K562 (cell line): ENCODE measurements around the gene F2RL2. TPM values are rescaled to one million over a fixed set of nuclear protein-coding genes. Genes with fewer than 3 reads are reported as not detected.

ENCODE experiments used
- ATAC-seq: fragments of 200-7000 bp; cut with Tn5 transposase; 3 replicates; pipeline ENCODE4 v1.9.1; 2020; ENCODE audit warnings: moderate library complexity
- BruUV-seq: library from RNA; stranded (reverse); fragments of 400-500 nt; replicated peaks from 2 replicates; lab custom pipeline; 2021; lab: Mats Ljungman, UMichigan
- CTCF ChIA-PET: fragments of 300-600 bp; formaldehyde crosslinking; extraction: SDS; loops from one replicate; lab custom pipeline; 2021; ENCODE audit warnings: low intra/inter-chr PET ratio; lab: Yijun Ruan, JAX
- POLR2A ChIA-PET: fragments of 300-600, 350-650 bp; sonication (Branson Sonifier 250); formaldehyde crosslinking; extraction: SDS; loops from one replicate; lab custom pipeline; 2021; ENCODE audit warnings: antibody characterized with exemption, inconsistent platforms; lab: Yijun Ruan, JAX
- DNase-seq, 4 experiments: peaks; one replicate each; pipeline versions ENCODE4 v3.0.0 to v3.0.0-alpha.2; 2011 to 2018; ENCODE audit warnings: low spot score in 3 of 4, mixed read lengths in 3 of 4; ENCODE audit errors: extremely low read depth in 1 of 4
- FAIRE-seq: peaks from 2 replicates; lab custom pipeline; 2011; peaks lifted over from hg19 to GRCh38; lab: Jason Lieb, UNC
- H2AFZ ChIP-seq: 2 replicates; pipeline ENCODE4 v1.6.0; 2011; ENCODE audit warnings: low read depth, low read length, control low read depth, inconsistent platforms
- H3K27ac ChIP-seq: fragments of 200-600 bp; 3 replicates; pipeline ENCODE4 v1.8.0; 2011; ENCODE audit warnings: low read depth, mild to moderate bottlenecking, control low read depth, inconsistent platforms, low read length, moderate library complexity, mixed read lengths; ENCODE audit errors: extremely low read depth
- H3K27me3 ChIP-seq, 2 experiments: fragments of 300-600 bp in 1 of 2; 2 replicates in 1 of 2; 3 replicates in 1 of 2; pipeline versions ENCODE4 v1.6.0 to v1.8.0; 2011; ENCODE audit warnings: inconsistent platforms in 2 of 2, low read length in 2 of 2, mild to moderate bottlenecking in 1 of 2, mixed read lengths in 1 of 2, moderate library complexity in 1 of 2; ENCODE audit not compliant: control insufficient read depth in 2 of 2, insufficient read depth in 2 of 2
- H3K36me3 ChIP-seq: fragments of 300-600 bp; 3 replicates; pipeline ENCODE4 v1.8.0; 2011; ENCODE audit warnings: mild to moderate bottlenecking, low read length, inconsistent platforms; ENCODE audit not compliant: control insufficient read depth, insufficient read depth
- H3K4me1 ChIP-seq, 2 experiments: fragments of 200-600 bp in 1 of 2; replicated peaks in 1 of 2; 2 replicates in 1 of 2; 3 replicates in 1 of 2; pipeline versions ENCODE4 v1.5.1 to v1.8.0; 2011; ENCODE audit warnings: inconsistent platforms in 2 of 2, low read length in 2 of 2, mild to moderate bottlenecking in 1 of 2, mixed read lengths in 1 of 2, moderate library complexity in 1 of 2; ENCODE audit not compliant: control insufficient read depth in 2 of 2, insufficient read depth in 2 of 2
- H3K4me2 ChIP-seq: 2 replicates; pipeline ENCODE4 v1.6.1; 2011; ENCODE audit warnings: low read length, control low read depth, inconsistent platforms, mixed read lengths; ENCODE audit not compliant: insufficient read depth
- H3K4me3 ChIP-seq: fragments of 200-600 bp; sonication (generic), shearing (Covaris generic); 2 replicates; pipeline ENCODE4 v1.5.1; 2016; ENCODE audit warnings: control low read depth, inconsistent platforms
- H3K79me2 ChIP-seq: fragments of 200-600 bp; 3 replicates; pipeline ENCODE4 v1.8.0; 2011; ENCODE audit warnings: low read length, inconsistent platforms; ENCODE audit not compliant: control insufficient read depth, insufficient read depth
- H3K9ac ChIP-seq, 2 experiments: 2 replicates each; pipeline versions ENCODE4 v1.6.0 to v1.6.1; 2011; ENCODE audit warnings: low read depth in 2 of 2, low read length in 2 of 2, control low read depth in 1 of 2, inconsistent platforms in 1 of 2, mild to moderate bottlenecking in 1 of 2, mixed read lengths in 1 of 2; ENCODE audit not compliant: insufficient read depth in 1 of 2
- H3K9me1 ChIP-seq: one replicate; pipeline ENCODE4 v1.6.0; 2011; ENCODE audit warnings: inconsistent platforms, mild to moderate bottlenecking, low read length, moderate library complexity; ENCODE audit not compliant: control insufficient read depth, insufficient read depth
- H3K9me3 ChIP-seq: replicated peaks from 2 replicates; pipeline ENCODE4 v1.5.1; 2011; ENCODE audit warnings: low read depth, low read length, inconsistent platforms; ENCODE audit not compliant: control insufficient read depth, insufficient read depth
- H4K20me1 ChIP-seq: replicated peaks from 2 replicates; pipeline ENCODE4 v1.6.1; 2011; ENCODE audit warnings: low read length, inconsistent platforms, mixed read lengths; ENCODE audit not compliant: control insufficient read depth, insufficient read depth
- ATF7 ChIP-seq: fragments of 450-650 bp; IDR thresholded peaks from 2 replicates; pipeline ENCODE4 v1.7.1; 2014; ENCODE audit warnings: mild to moderate bottlenecking, moderate library complexity
- C11orf30 ChIP-seq: fragments of 450-650 bp; IDR thresholded peaks from 2 replicates; pipeline ENCODE4 v1.6.1; 2016; ENCODE audit warnings: low read depth, mild to moderate bottlenecking
- CBX8 ChIP-seq: fragments of 200-600 bp; sonication (generic); IDR thresholded peaks from 2 replicates; pipeline ENCODE4 v1.6.1; 2012; ENCODE audit warnings: borderline replicate concordance, mixed run types, low read depth, mild to moderate bottlenecking, moderate library complexity, mixed read lengths, low read length, control low read depth, inconsistent platforms; ENCODE audit not compliant: poor library complexity, severe bottlenecking; ENCODE audit errors: extremely low read depth
- EZH2 ChIP-seq: IDR thresholded peaks from 2 replicates; pipeline ENCODE4 v1.6.1; 2012; ENCODE audit warnings: low read depth, mild to moderate bottlenecking, inconsistent platforms, low read length, borderline replicate concordance
- HDAC3 ChIP-seq: fragments of 450-650 bp; IDR thresholded peaks from 2 replicates; pipeline ENCODE4 v1.6.1; 2018; ENCODE audit warnings: borderline replicate concordance, mild to moderate bottlenecking, moderate library complexity; ENCODE audit not compliant: partially characterized antibody
- NR2C2 ChIP-seq, 2 experiments: fragments of 200-800 bp in 1 of 2; sonication (Bioruptor generic) in 1 of 2; sonication (generic) in 1 of 2; formaldehyde crosslinking in 1 of 2; IDR thresholded peaks; 2 replicates each; pipeline versions ENCODE4 v1.6.1 to v1.8.0; 2016 to 2022; ENCODE audit warnings: mild to moderate bottlenecking in 1 of 2, missing compliant biosample characterization in 1 of 2, missing genetic modification characterization in 1 of 2, missing genetic modification reagents in 1 of 2
- POLR2G ChIP-seq: fragments of 200-400 bp; formaldehyde crosslinking; IDR thresholded peaks from 2 replicates; pipeline ENCODE4 v1.6.1; 2017; ENCODE audit warnings: low read depth, mild to moderate bottlenecking, antibody characterized with exemption, low read length, moderate library complexity
- PTBP1 ChIP-seq: fragments of 200-400 bp; formaldehyde crosslinking; IDR thresholded peaks from 2 replicates; pipeline ENCODE4 v1.6.1; 2017; ENCODE audit warnings: low read depth, low read length
- RBM17 ChIP-seq: fragments of 200-400 bp; formaldehyde crosslinking; IDR thresholded peaks from 2 replicates; pipeline ENCODE4 v1.6.1; 2017; ENCODE audit warnings: low read depth, mild to moderate bottlenecking, low read length, borderline replicate concordance
- RNF2 ChIP-seq: sonication (generic); IDR thresholded peaks from 2 replicates; pipeline ENCODE4 v1.6.1; 2016
- ZBTB17 ChIP-seq: fragments of 450-650 bp; formaldehyde crosslinking; IDR thresholded peaks from 2 replicates; pipeline ENCODE4 v1.4.0; 2020; ENCODE audit warnings: mild to moderate bottlenecking
- ZBTB8A ChIP-seq: fragments of 450-650 bp; IDR thresholded peaks from 2 replicates; pipeline ENCODE4 v1.6.1; 2018; ENCODE audit warnings: mild to moderate bottlenecking, moderate library complexity; ENCODE audit not compliant: partially characterized antibody
- ZNF124 ChIP-seq: sonication (generic); formaldehyde crosslinking; IDR thresholded peaks from 2 replicates; pipeline ENCODE4 v1.8.1; 2022; ENCODE audit warnings: missing genetic modification reagents
- WGBS: fragments of 100-300 bp; shearing (Covaris generic); methylation state at CpG from one replicate; pipeline ENCODE4 v1.1.6; 2016; ENCODE audit warnings: low coverage, mixed read lengths; ENCODE audit not compliant: insufficient coverage; ENCODE audit errors: missing lambda C conversion rate; 5-methylcytosine and 5-hydroxymethylcytosine counted together
- in situ Hi-C: fragments of 300-500 bp; cut with MboI; formaldehyde crosslinking; loops from 4 replicates; pipeline ENCODE4 v1.15.0; 2018; ENCODE audit warnings: inconsistent platforms, mixed read lengths
- intact Hi-C: fragments of 100-400 bp; cut with micrococcal nuclease; formaldehyde crosslinking; loops from 2 replicates; pipeline ENCODE4 v1.14.2; 2022
- polyA plus RNA-seq, 8 experiments: library from polyadenylated mRNA; depleted of rRNA in 4 of 8; stranded (reverse) in 5 of 8; unstranded in 3 of 8; fragments of >200 nt; fragmentation: Nextera tagmentation in 2 of 8; fragmentation: Illumina TruSeq in 1 of 8; extraction: Ambion mirVana in 2 of 8; extraction: Trizol in 1 of 8; gene quantifications; 2 replicates each; pipeline versions ENCODE4 v1.2.1 to v1.2.3, GENCODE V29; 2011 to 2014; ENCODE audit warnings: inconsistent platforms in 1 of 8, missing spikeins in 1 of 8
- total RNA-seq, 7 experiments: library from RNA; depleted of rRNA in 6 of 7; stranded (reverse); fragments of >200 nt in 6 of 7; fragmentation: Illumina TruSeq in 2 of 7; extraction: Trizol in 2 of 7; gene quantifications; 2 replicates each; pipeline versions ENCODE4 v1.2.1 to v1.2.3, GENCODE V29; 2011 to 2021; ENCODE audit warnings: low replicate concordance in 1 of 7
- TF ChIP-seq, protein P1 (sequence below): IDR thresholded peaks from 3 replicates; pipeline ENCODE4 v1.6.1; 2011; ENCODE audit warnings: borderline replicate concordance, mild to moderate bottlenecking, moderate library complexity; ENCODE audit not compliant: insufficient read length; ENCODE audit errors: extremely low read depth
- TF ChIP-seq, protein P2 (sequence below), 2 experiments: IDR thresholded peaks in 1 of 2; conservative IDR thresholded peaks in 1 of 2; 2 replicates each; pipeline ENCODE4 v1.6.1; 2016; ENCODE audit warnings: low read depth in 2 of 2, mild to moderate bottlenecking in 1 of 2, missing compliant biosample characterization in 1 of 2, missing genetic modification characterization in 1 of 2, moderate library complexity in 1 of 2
- TF ChIP-seq, protein P3 (sequence below): sonication (generic); IDR thresholded peaks from 2 replicates; pipeline ENCODE4 v1.6.1; 2016

F2RL2 gene
- total and polyA plus RNA-seq, 9 of the 15 experiments (the other 6 are each of a cell fraction or from before 2014, with no cell fraction given): 0.03 to 0.12 (median 0.06) TPM; not detected in 3

DNA sequence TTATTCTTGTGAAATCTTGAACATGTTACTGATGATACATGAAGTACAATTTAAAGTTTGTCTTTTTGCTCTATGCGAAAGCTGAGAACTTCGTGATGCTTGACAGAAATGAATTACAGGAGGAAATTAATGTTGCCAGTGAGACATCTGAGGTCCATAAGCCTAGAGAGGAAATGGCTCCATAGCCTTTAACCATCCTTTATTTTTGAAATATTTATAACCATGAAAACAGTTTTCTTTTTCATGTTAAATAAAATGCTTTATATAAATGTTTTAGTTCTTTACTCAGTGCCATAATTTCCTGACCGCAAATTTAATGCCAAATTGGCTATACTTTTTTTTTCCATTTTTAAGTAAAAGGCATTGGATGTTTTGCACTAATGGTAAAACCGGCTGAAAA, 29.1 kb downstream of the F2RL2 start:
- Histone ChIP-seq H3K79me2 (no peaks in the 10 kb centered on the region), H3K9ac (no peak overlapping the region), H3K9me3 (no peaks in the 10 kb centered on the region), H3K4me2 (no peak overlapping the region), H3K9me1 (no peaks in the 10 kb centered on the region), H3K27ac (no peak overlapping the region), H4K20me1 (no peaks in the 10 kb centered on the region), H3K4me3 (no peak overlapping the region), H3K36me3 (no peaks in the 10 kb centered on the region), H3K4me1 (no peaks in the 10 kb centered on the region), H2AFZ (no peak overlapping the region), H3K27me3 (no peaks in the 10 kb centered on the region)
- FAIRE-seq (no peak), DNase-seq (no peak), ATAC-seq (no peak)
- no peak for TF ChIP-seq ZBTB17
- TF ChIP-seq, protein P1, sequence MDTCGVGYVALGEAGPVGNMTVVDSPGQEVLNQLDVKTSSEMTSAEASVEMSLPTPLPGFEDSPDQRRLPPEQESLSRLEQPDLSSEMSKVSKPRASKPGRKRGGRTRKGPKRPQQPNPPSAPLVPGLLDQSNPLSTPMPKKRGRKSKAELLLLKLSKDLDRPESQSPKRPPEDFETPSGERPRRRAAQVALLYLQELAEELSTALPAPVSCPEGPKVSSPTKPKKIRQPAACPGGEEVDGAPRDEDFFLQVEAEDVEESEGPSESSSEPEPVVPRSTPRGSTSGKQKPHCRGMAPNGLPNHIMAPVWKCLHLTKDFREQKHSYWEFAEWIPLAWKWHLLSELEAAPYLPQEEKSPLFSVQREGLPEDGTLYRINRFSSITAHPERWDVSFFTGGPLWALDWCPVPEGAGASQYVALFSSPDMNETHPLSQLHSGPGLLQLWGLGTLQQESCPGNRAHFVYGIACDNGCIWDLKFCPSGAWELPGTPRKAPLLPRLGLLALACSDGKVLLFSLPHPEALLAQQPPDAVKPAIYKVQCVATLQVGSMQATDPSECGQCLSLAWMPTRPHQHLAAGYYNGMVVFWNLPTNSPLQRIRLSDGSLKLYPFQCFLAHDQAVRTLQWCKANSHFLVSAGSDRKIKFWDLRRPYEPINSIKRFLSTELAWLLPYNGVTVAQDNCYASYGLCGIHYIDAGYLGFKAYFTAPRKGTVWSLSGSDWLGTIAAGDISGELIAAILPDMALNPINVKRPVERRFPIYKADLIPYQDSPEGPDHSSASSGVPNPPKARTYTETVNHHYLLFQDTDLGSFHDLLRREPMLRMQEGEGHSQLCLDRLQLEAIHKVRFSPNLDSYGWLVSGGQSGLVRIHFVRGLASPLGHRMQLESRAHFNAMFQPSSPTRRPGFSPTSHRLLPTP: no peak
- TF ChIP-seq NR2C2 (CRISPR knock-in tag; IDR thresholded peaks at IDR 0.05): no peak
- no peak for TF ChIP-seq NR2C2 (tag; IDR thresholded peaks at IDR 0.05)
- TF ChIP-seq RBM17: no peak
- no peak for TF ChIP-seq RNF2
- no peak for TF ChIP-seq ZNF124 (CRISPR knock-in tag)
- TF ChIP-seq ZBTB8A: no peak
- no peak for TF ChIP-seq ATF7
- no peak for TF ChIP-seq POLR2G
- no peak for TF ChIP-seq PTBP1
- TF ChIP-seq, protein P2, sequence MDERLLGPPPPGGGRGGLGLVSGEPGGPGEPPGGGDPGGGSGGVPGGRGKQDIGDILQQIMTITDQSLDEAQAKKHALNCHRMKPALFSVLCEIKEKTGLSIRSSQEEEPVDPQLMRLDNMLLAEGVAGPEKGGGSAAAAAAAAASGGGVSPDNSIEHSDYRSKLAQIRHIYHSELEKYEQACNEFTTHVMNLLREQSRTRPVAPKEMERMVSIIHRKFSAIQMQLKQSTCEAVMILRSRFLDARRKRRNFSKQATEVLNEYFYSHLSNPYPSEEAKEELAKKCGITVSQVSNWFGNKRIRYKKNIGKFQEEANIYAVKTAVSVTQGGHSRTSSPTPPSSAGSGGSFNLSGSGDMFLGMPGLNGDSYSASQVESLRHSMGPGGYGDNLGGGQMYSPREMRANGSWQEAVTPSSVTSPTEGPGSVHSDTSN (CRISPR knock-in tag; IDR thresholded peaks at IDR 0.05; ENCODE audit: low read depth): no peak
- TF ChIP-seq, protein P2 (tag; conservative IDR thresholded peaks at IDR 0.05; ENCODE audit: low read depth): no peak
- no peak for TF ChIP-seq C11orf30
- TF ChIP-seq, protein P3, sequence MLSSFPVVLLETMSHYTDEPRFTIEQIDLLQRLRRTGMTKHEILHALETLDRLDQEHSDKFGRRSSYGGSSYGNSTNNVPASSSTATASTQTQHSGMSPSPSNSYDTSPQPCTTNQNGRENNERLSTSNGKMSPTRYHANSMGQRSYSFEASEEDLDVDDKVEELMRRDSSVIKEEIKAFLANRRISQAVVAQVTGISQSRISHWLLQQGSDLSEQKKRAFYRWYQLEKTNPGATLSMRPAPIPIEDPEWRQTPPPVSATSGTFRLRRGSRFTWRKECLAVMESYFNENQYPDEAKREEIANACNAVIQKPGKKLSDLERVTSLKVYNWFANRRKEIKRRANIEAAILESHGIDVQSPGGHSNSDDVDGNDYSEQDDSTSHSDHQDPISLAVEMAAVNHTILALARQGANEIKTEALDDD: no peak
- no peak for TF ChIP-seq HDAC3
- no peak for TF ChIP-seq CBX8
- no peak for TF ChIP-seq EZH2
- POLR2A ChIA-PET: no interaction called here
- CTCF ChIA-PET: no interaction called here
- BruUV-seq: no TSS peak
- in situ Hi-C loops (no loop called here), intact Hi-C loops (no loop called here)
- WGBS: 70% methylated on average over 4 of the region's 4 CpGs
